Measurements from ENCODE around the gene GPX7. TPM values are rescaled to one million over a fixed set of nuclear protein-coding genes. Genes with fewer than 3 reads are reported as not detected.

Gene GPX7
- 25.4 and 37.0 TPM in 2 replicates for total RNA-seq

GRCh38 chr1:52601991-52602855 lies at the start of gene GPX7:
Gene GPX7 (plus strand): TSS chr1:52602371. CDS start chr1:52602410, 39 bp downstream.

GRCh38 chr1:52552505-52553361 lies 49.4 kb upstream of the GPX7 start, which contains the start of gene TUT4:
Gene TUT4 (minus strand): TSS chr1:52553092. CDS start chr1:52526280, 26,812 bp downstream.

DNA sequence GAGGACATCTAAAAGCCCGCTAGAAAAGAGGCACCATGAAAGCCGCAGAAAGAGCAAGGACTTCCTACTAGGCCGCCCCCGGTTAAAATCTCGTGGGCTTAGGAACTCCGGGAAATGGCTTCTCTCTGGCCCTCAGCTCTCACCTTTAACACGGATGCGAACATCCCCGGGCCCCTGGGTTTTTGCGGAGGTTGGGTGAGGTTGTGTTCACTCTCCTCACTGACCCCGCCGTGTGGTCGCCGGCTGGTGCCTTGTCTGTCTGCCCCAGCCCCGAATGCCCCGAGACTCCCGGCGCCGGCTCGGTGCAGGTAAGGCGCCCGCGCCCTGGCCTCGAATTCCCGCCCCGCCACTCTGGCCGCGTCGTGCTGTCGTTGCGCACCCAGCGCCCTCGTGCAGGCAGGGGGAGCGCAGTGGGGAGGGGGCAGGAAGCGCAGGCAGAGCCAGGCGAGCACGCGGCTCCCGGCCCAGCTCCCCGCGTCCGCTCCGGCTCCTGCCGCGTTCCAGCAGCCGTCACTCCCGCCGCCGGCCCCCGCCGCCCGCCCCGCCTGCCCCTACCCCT lies 30.6 kb downstream of the GPX7 start, which contains the start of gene SHISAL2A:
Gene SHISAL2A, plus strand, starts transcription at position 437 of the 559 bp plus-strand sequence. CDS start 326 bp downstream, outside the sequence.

Other genes starting within 250 kb of the GPX7 start
- 16.3 and 17.2 TPM in 2 replicates for gene CC2D1B, start 236.2 kb upstream of the GPX7 start, total RNA-seq
- gene ORC1, start 197.9 kb upstream of the GPX7 start, total RNA-seq: 4.9 and 8.5 TPM in 2 replicates
- 10.7 and 13.7 TPM in 2 replicates for gene PRPF38A, start 197.8 kb upstream of the GPX7 start, total RNA-seq
- 16.6 and 21.3 TPM in 2 replicates for gene TUT4, start 49.3 kb upstream of the GPX7 start, total RNA-seq
- not detected in 2 replicates for gene SHISAL2A, start 30.8 kb downstream of the GPX7 start, total RNA-seq
- 16.6 and 18.2 TPM in 2 replicates for gene COA7, start 96.0 kb downstream of the GPX7 start, total RNA-seq
- 29.9 and 39.8 TPM in 2 replicates for gene ZYG11B, start 124.1 kb downstream of the GPX7 start, total RNA-seq
- 0.65 and 0.91 TPM in 2 replicates for gene ZYG11A, start 240.4 kb downstream of the GPX7 start, total RNA-seq